HG03469 (cell line): ENCODE data around the gene ANAPC15.
"Not testable (repeated sequence)": the region's sequence is repeated elsewhere in the genome, so short reads cannot be mapped to it uniquely, and the experiment has no call there.

Experiments used
- ATAC-seq: cut with Tn5 transposase; IDR thresholded peaks from one replicate; pipeline ENCODE4 v1.9.1; 2021; ENCODE audit warnings: mild to moderate bottlenecking, moderate library complexity, moderate number of reproducible peaks; ENCODE audit not compliant: unreplicated experiment

The ANAPC15 gene

GRCh38 chr11:72112143-72112977, at the start of gene ANAPC15:
Gene ANAPC15 (minus strand): TSS chr11:72112695. CDS start chr11:72111276, 1,419 bp downstream.
- ATAC-seq = peak; percentile 82

GRCh38 chr11:72160319-72160718, 47.8 kb upstream of the ANAPC15 start:
- no peak for ATAC-seq

- no peak for ATAC-seq
Observed at GRCh38 chr11:72157131-72157530, 44.6 kb upstream of the ANAPC15 start.

GRCh38 chr11:72155751-72156150, 43.3 kb upstream of the ANAPC15 start:
- ATAC-seq = no peak

- ATAC-seq = no peak
Observed at GRCh38 chr11:72154816-72155215, 42.3 kb upstream of the ANAPC15 start.

GRCh38 chr11:72153874-72154273, 41.4 kb upstream of the ANAPC15 start:
- ATAC-seq = not testable (repeated sequence)

- ATAC-seq = no peak
Observed at GRCh38 chr11:72150882-72151281, 38.4 kb upstream of the ANAPC15 start.

- no peak for ATAC-seq
Observed at GRCh38 chr11:72146625-72147024, 34.1 kb upstream of the ANAPC15 start.

GRCh38 chr11:72144807-72145565, 32.5 kb upstream of the ANAPC15 start:
- ATAC-seq = no peak

- not testable (repeated sequence) for ATAC-seq
Observed at GRCh38 chr11:72142543-72142942, 30.0 kb upstream of the ANAPC15 start.

- ATAC-seq = not testable (repeated sequence)
Observed at GRCh38 chr11:72142086-72142485, 29.6 kb upstream of the ANAPC15 start.

GRCh38 chr11:72141066-72141465, 28.6 kb upstream of the ANAPC15 start:
- ATAC-seq = no peak

- ATAC-seq = no peak
Observed at GRCh38 chr11:72140661-72141060, 28.2 kb upstream of the ANAPC15 start.

GRCh38 chr11:72139500-72139899, 27.0 kb upstream of the ANAPC15 start:
- ATAC-seq = no peak

- ATAC-seq = no peak
Observed at GRCh38 chr11:72138821-72139390, 26.4 kb upstream of the ANAPC15 start.

- ATAC-seq = no peak
Observed at GRCh38 chr11:72136684-72137262, 24.3 kb upstream of the ANAPC15 start.

GRCh38 chr11:72135891-72136683, 23.6 kb upstream of the ANAPC15 start:
- no peak for ATAC-seq

- ATAC-seq = not testable (repeated sequence)
Observed at GRCh38 chr11:72135473-72135872, 23.0 kb upstream of the ANAPC15 start, which contains the start of gene FOLR3. Gene FOLR3 (plus strand): TSS chr11:72135725. CDS start chr11:72135953, 228 bp downstream.

- ATAC-seq = no peak
Observed at GRCh38 chr11:72132646-72133045, 20.2 kb upstream of the ANAPC15 start.

GRCh38 chr11:72129381-72129780, 16.9 kb upstream of the ANAPC15 start:
- ATAC-seq = no peak
